NCI-H226 (cell line): ENCODE results near the gene KIF1B.

Source experiments
- DNase-seq: peaks from one replicate; pipeline ENCODE4 v3.0.0-alpha.2; 2015

Gene KIF1B

GRCh38 chr1:10209905-10210810 is at the start of gene KIF1B:
Gene KIF1B (plus strand): TSS chr1:10210570. CDS start chr1:10232329, 21,759 bp downstream.
- DNase-seq = peak; percentile 97

- no peak for DNase-seq
Measured at GRCh38 chr1:10160907-10161490, 49.4 kb upstream of the KIF1B start.

GRCh38 chr1:10161541-10162290 is 48.7 kb upstream of the KIF1B start:
- DNase-seq = no peak

- DNase-seq = no peak
Measured at GRCh38 chr1:10168912-10169514, 41.4 kb upstream of the KIF1B start.

- no peak for DNase-seq
Measured at GRCh38 chr1:10170239-10170574, 40.2 kb upstream of the KIF1B start.

GRCh38 chr1:10171105-10171767 is 39.1 kb upstream of the KIF1B start:
- no peak for DNase-seq

GRCh38 chr1:10171995-10172669 is 38.2 kb upstream of the KIF1B start:
- DNase-seq = no peak

GRCh38 chr1:10173582-10173981 is 36.8 kb upstream of the KIF1B start:
- no peak for DNase-seq

GRCh38 chr1:10177876-10178275 is 32.5 kb upstream of the KIF1B start:
- DNase-seq = no peak

- no peak for DNase-seq
Measured at GRCh38 chr1:10178597-10179405, 31.6 kb upstream of the KIF1B start.

GRCh38 chr1:10179406-10180091 is 30.8 kb upstream of the KIF1B start:
- DNase-seq = no peak

- DNase-seq = no peak
Measured at GRCh38 chr1:10181154-10181553, 29.2 kb upstream of the KIF1B start.

GRCh38 chr1:10185759-10186158 is 24.6 kb upstream of the KIF1B start:
- no peak for DNase-seq

GRCh38 chr1:10186331-10187025 is 23.9 kb upstream of the KIF1B start:
- DNase-seq = no peak

- no peak for DNase-seq
Measured at GRCh38 chr1:10187026-10187334, 23.4 kb upstream of the KIF1B start.

GRCh38 chr1:10188133-10188650 is 22.2 kb upstream of the KIF1B start:
- DNase-seq = no peak

GRCh38 chr1:10189659-10190058 is 20.7 kb upstream of the KIF1B start:
- DNase-seq = no peak

- DNase-seq = no peak
Measured at GRCh38 chr1:10192263-10192662, 18.1 kb upstream of the KIF1B start.

GRCh38 chr1:10193288-10193687 is 17.1 kb upstream of the KIF1B start:
- no peak for DNase-seq

- peak; percentile 67 for DNase-seq
Measured at GRCh38 chr1:10195570-10195969, 14.8 kb upstream of the KIF1B start.
